HCT116 (cell line): ENCODE measurements around the gene GJC1. TPM values are rescaled to one million over a fixed set of nuclear protein-coding genes. Genes with fewer than 3 reads are reported as not detected.

ENCODE experiments used
- ATAC-seq: fragments of 200-7000 bp; cut with Tn5 transposase; 2 replicates; pipeline ENCODE4 v1.9.1; 2020; ENCODE audit warnings: mild to moderate bottlenecking, moderate library complexity
- BruUV-seq: library from RNA; stranded (reverse); fragments of 400-500 nt; replicated peaks from 2 replicates; lab custom pipeline; 2021; lab: Mats Ljungman, UMichigan
- CTCF ChIA-PET: fragments of 300-600 bp; sonication (Branson Sonifier 250); formaldehyde crosslinking; loops from one replicate; lab custom pipeline; 2021; ENCODE audit warnings: antibody characterized with exemption; lab: Charles Lee
- POLR2A ChIA-PET: fragments of 300-600, 350-600 bp; sonication (Branson Sonifier 250); formaldehyde crosslinking; loops from one replicate; lab custom pipeline; 2021; ENCODE audit warnings: antibody characterized with exemption; lab: Charles Lee
- RAD21 ChIA-PET, 2 experiments: fragments of 300-600 bp; sonication (Branson Sonifier 250); formaldehyde crosslinking; loops; one replicate each; lab custom pipeline; 2023; ENCODE audit warnings: low total read pairs in 2 of 2; ENCODE audit not compliant: uncharacterized antibody in 2 of 2, unreplicated experiment in 2 of 2, low non-redundant PET in 1 of 2; lab: Charles Lee
- DNase-seq: peaks from one replicate; pipeline ENCODE4 v3.0.0-alpha.2; 2010; ENCODE audit warnings: low read depth, low spot score
- H2AFZ ChIP-seq: fragments of 200-600 bp; shearing (Covaris generic), sonication (generic); 2 replicates; pipeline ENCODE4 v1.6.1; 2017; ENCODE audit warnings: low read depth, mixed run types, mixed read lengths, antibody characterized with exemption, low read length; ENCODE audit not compliant: poor library complexity, severe bottlenecking
- H3K27ac ChIP-seq: 2 replicates; pipeline ENCODE4 v1.5.1; 2012; ENCODE audit warnings: low read depth, low read length
- H3K27me3 ChIP-seq: fragments of 200-600 bp; sonication (generic); 2 replicates; pipeline ENCODE4 v1.6.1; 2016; ENCODE audit warnings: mixed run types, low read length, mixed read lengths; ENCODE audit not compliant: insufficient read depth
- H3K36me3 ChIP-seq, 2 experiments: fragments of 200-500 bp in 1 of 2; fragments of 200-600 bp in 1 of 2; sonication (Bioruptor generic) in 1 of 2; sonication (generic) in 1 of 2; 2 replicates each; pipeline versions ENCODE4 v1.5.1 to v1.6.1; 2014 to 2016; ENCODE audit warnings: low read length in 2 of 2, inconsistent platforms in 1 of 2, mixed read lengths in 1 of 2, mixed run types in 1 of 2; ENCODE audit not compliant: insufficient read depth in 2 of 2, control insufficient read depth in 1 of 2
- H3K4me1 ChIP-seq, 2 experiments: fragments of 200-600 bp in 1 of 2; sonication (generic) in 1 of 2; 2 replicates each; pipeline versions ENCODE4 v1.5.1 to v1.6.1; 2012 to 2017; ENCODE audit warnings: low read length in 2 of 2, inconsistent platforms in 1 of 2, mild to moderate bottlenecking in 1 of 2, mixed read lengths in 1 of 2, mixed run types in 1 of 2, moderate library complexity in 1 of 2; ENCODE audit not compliant: insufficient read depth in 2 of 2, control insufficient read depth in 1 of 2
- H3K4me2 ChIP-seq: fragments of 200-600 bp; sonication (generic); 2 replicates; pipeline ENCODE4 v1.6.1; 2017; ENCODE audit warnings: mixed run types, low read length, mixed read lengths
- H3K4me3 ChIP-seq, 2 experiments: fragments of 200-600 bp in 1 of 2; sonication (generic) in 1 of 2; replicated peaks in 1 of 2; 2 replicates each; pipeline ENCODE4 v1.5.1; 2011 to 2016; ENCODE audit warnings: low read length in 2 of 2, control low read depth in 1 of 2, low read depth in 1 of 2, mild to moderate bottlenecking in 1 of 2, mixed read lengths in 1 of 2, mixed run types in 1 of 2
- H3K79me2 ChIP-seq: fragments of 200-600 bp; sonication (generic); 2 replicates; pipeline ENCODE4 v1.6.1; 2017; ENCODE audit warnings: mild to moderate bottlenecking, mixed run types, low read length, moderate library complexity, mixed read lengths; ENCODE audit not compliant: insufficient read depth
- H3K9ac ChIP-seq: fragments of 200-600 bp; sonication (generic); 2 replicates; pipeline ENCODE4 v1.6.1; 2016; ENCODE audit warnings: low read length, mixed read lengths
- H3K9me2 ChIP-seq: fragments of 200-600 bp; sonication (generic), shearing (Covaris generic); 2 replicates; pipeline ENCODE4 v1.6.1; 2017; ENCODE audit warnings: mixed run types, mild to moderate bottlenecking, moderate library complexity; ENCODE audit not compliant: insufficient read depth
- H3K9me3 ChIP-seq, 2 experiments: fragments of 200-500 bp in 1 of 2; fragments of 200-600 bp in 1 of 2; sonication (Bioruptor generic) in 1 of 2; sonication (generic) in 1 of 2; 2 replicates each; pipeline ENCODE4 v1.6.1; 2014 to 2017; ENCODE audit warnings: low read length in 2 of 2, mixed read lengths in 2 of 2, inconsistent platforms in 1 of 2, low read depth in 1 of 2, mild to moderate bottlenecking in 1 of 2, mixed run types in 1 of 2, moderate library complexity in 1 of 2; ENCODE audit not compliant: control insufficient read depth in 1 of 2, insufficient read depth in 1 of 2
- H4K20me1 ChIP-seq: fragments of 200-600 bp; sonication (generic), shearing (Covaris generic); 2 replicates; pipeline ENCODE4 v1.6.1; 2017; ENCODE audit warnings: mixed run types, mild to moderate bottlenecking, moderate library complexity; ENCODE audit not compliant: insufficient read depth
- CBX3 ChIP-seq: IDR thresholded peaks from 2 replicates; pipeline ENCODE4 v1.6.1; 2012; ENCODE audit warnings: low read depth
- EGR1 ChIP-seq: IDR thresholded peaks from 2 replicates; pipeline ENCODE4 v1.6.1; 2012; ENCODE audit warnings: low read depth
- POLR2A ChIP-seq: IDR thresholded peaks from 2 replicates; pipeline ENCODE4 v1.7.0; 2011; ENCODE audit warnings: borderline replicate concordance; ENCODE audit not compliant: insufficient read depth, insufficient read length; ENCODE audit errors: extremely low read depth
- RAD21 ChIP-seq: IDR thresholded peaks from 2 replicates; pipeline ENCODE4 v1.6.1; 2012; ENCODE audit warnings: low read depth, mild to moderate bottlenecking
- TCF7L2 ChIP-seq: IDR thresholded peaks from 2 replicates; pipeline ENCODE4 v1.7.0; 2011; ENCODE audit warnings: borderline replicate concordance, inconsistent platforms; ENCODE audit not compliant: insufficient read depth, insufficient read length; ENCODE audit errors: extremely low read depth
- YY1 ChIP-seq: IDR thresholded peaks from 2 replicates; pipeline ENCODE4 v1.6.1; 2011; ENCODE audit warnings: low read length, low read depth, moderate library complexity, mild to moderate bottlenecking; ENCODE audit not compliant: insufficient replicate concordance; ENCODE audit errors: extremely low read depth
- ZNF274 ChIP-seq: fragments of 200-500 bp; sonication (Bioruptor generic); IDR thresholded peaks from 2 replicates; pipeline ENCODE4 v1.6.1; 2014; ENCODE audit warnings: mild to moderate bottlenecking, low read depth, low read length, inconsistent platforms
- intact Hi-C: fragments of 100-400 bp; cut with micrococcal nuclease; formaldehyde crosslinking; loops from 2 replicates; pipeline ENCODE4 v1.10.0; 2022
- total RNA-seq: library from RNA; stranded (reverse); gene quantifications from one replicate; pipeline ENCODE4 v1.2.1, GENCODE V29; 2021; ENCODE audit not compliant: unreplicated experiment

GJC1 gene
- total RNA-seq, 1 experiment from 2014 or later: 62.4 TPM

DNA sequence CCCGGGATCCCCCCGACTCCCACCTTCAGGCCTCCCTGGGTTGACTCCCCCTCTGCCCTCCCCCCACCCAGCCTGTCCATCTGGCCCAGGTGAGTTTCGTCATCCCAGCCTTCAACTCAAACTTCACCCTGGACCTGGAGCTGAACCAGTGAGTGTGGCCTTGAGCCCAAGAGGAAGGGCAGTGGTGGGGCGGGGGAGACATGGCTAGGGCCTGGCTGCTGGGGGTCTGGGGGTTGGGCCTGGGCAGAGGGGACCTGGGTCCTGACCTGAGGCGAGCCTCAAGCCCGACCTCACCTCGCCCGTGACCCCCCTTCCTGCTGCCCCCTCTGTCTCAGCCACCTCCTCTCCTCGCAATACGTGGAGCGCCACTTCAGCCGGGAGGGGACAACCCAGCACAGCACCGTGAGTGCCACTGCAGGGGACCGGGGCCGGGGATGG lies 60.4 kb downstream of the GJC1 start:
- RAD21 ChIA-PET: no interaction called here
- H3K79me2 ChIP-seq: no peaks in the 10 kb centered on the region
- no peaks in the 10 kb centered on the region for H3K9me2 ChIP-seq
- no peaks in the 10 kb centered on the region for H3K9me3 ChIP-seq
- intact Hi-C loops: loop anchor here (10.0 kb wide), 2 partner anchors 325 to 365 kb away; partner anchors contain the start of genes ACBD4 and PLCD3
- TF ChIP-seq POLR2A (no peak), EGR1 (no peak), TCF7L2 (no peak), RAD21 (no peak), YY1 (no peak), ZNF274 (no peak)
- TF ChIP-seq, all 23 proteins: peak for 0
- CTCF ChIA-PET: no interaction called here
- H4K20me1 ChIP-seq: no peaks in the 10 kb centered on the region
- DNase-seq (no peak), ATAC-seq (no peak)
- no peak overlapping the region for H2AFZ ChIP-seq
- no peak overlapping the region for H3K9ac ChIP-seq
- BruUV-seq: no TSS peak
- no peaks in the 10 kb centered on the region for H3K27me3 ChIP-seq
- POLR2A ChIA-PET: no interaction called here
- H3K4me1 ChIP-seq: peaks cover 0 to 4% of the 10 kb centered on the region in 2 experiments; a peak in 1 of 4 replicates
- no peak overlapping the region for H3K4me3 ChIP-seq
- no peak overlapping the region for H3K4me2 ChIP-seq
- H3K27ac ChIP-seq: no peak overlapping the region
- no peaks in the 10 kb centered on the region for H3K36me3 ChIP-seq

DNA sequence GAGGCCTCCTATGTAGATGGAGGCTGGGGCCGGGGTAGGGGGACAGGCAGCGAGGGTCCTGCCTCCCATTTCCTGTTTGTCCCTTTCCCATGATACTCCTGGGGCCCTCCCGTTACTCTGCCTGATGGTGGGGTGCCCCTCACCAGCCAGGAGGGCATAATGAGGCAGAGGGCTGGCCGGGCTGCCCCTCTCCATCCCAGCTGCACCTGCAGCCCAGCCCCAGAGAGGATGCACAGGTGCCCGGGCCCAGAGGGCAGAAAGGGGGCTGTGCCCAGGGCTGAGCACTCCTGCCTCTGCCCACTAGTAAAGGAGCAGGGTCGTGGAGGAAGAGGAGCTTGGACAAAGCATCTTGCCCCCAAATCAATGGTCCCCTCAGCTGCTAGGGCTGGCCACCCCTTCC lies 60.9 kb downstream of the GJC1 start:
- H3K27me3 ChIP-seq: no peaks in the 10 kb centered on the region
- no peaks in the 10 kb centered on the region for H4K20me1 ChIP-seq
- H3K9ac ChIP-seq: no peak overlapping the region
- DNase-seq: no peak
- H3K79me2 ChIP-seq: no peaks in the 10 kb centered on the region
- H2AFZ ChIP-seq: no peak overlapping the region
- ChIA-PET RAD21 (no interaction called here), CTCF (no interaction called here), POLR2A (no interaction called here)
- no peaks in the 10 kb centered on the region for H3K4me1 ChIP-seq
- no peaks in the 10 kb centered on the region for H3K9me3 ChIP-seq
- ATAC-seq: no peak
- no peak overlapping the region for H3K4me2 ChIP-seq
- H3K27ac ChIP-seq: no peak overlapping the region
- no peaks in the 10 kb centered on the region for H3K36me3 ChIP-seq
- H3K4me3 ChIP-seq: no peak overlapping the region
- intact Hi-C loops: no loop called here
- H3K9me2 ChIP-seq: no peaks in the 10 kb centered on the region
- no peak for TF ChIP-seq CBX3
- BruUV-seq: no TSS peak
